Measurements from ENCODE around the gene SH3RF2.

Gene SH3RF2

GRCh38 chr5:145939540-145940065 lies 3.2 kb downstream of the SH3RF2 start:
- H3K4me3 ChIP-seq (ENCODE audit: low read depth, low read length, poor library complexity, severe bottlenecking), result no peak overlapping the region
- no peak overlapping the region for H3K9ac ChIP-seq (ENCODE audit: low read length)
- TF ChIP-seq EZH2 (IDR thresholded peaks at IDR 0.05; ENCODE audit: borderline replicate concordance, low read length) (no peak), CTCF (IDR thresholded peaks at IDR 0.05; ENCODE audit: low read length) (no peak)
- H3K9me2 ChIP-seq (ENCODE audit: low read depth, low read length), result no peaks in the 10 kb centered on the region
- no peaks in the 10 kb centered on the region for H3F3A ChIP-seq (ENCODE audit: insufficient read depth, low read length)
- no peaks in the 10 kb centered on the region for H3K36me3 ChIP-seq (ENCODE audit: insufficient read depth, low read length)
- H3K27me3 ChIP-seq (ENCODE audit: insufficient read depth, low read length), result no peaks in the 10 kb centered on the region
- H4K20me1 ChIP-seq (ENCODE audit: insufficient read depth, low read length), result no peaks in the 10 kb centered on the region
- no peak overlapping the region for H3K27ac ChIP-seq (ENCODE audit: low read depth, low read length, poor library complexity, severe bottlenecking)
- no peak overlapping the region for H2AFZ ChIP-seq (ENCODE audit: low read length)
- no peaks in the 10 kb centered on the region for H3K9me3 ChIP-seq (ENCODE audit: low read length)
- H3K79me2 ChIP-seq (ENCODE audit: insufficient read depth, low read length), result no peaks in the 10 kb centered on the region
- H3K4me2 ChIP-seq (ENCODE audit: low read length), result no peak overlapping the region
- no peaks in the 10 kb centered on the region for H3K4me1 ChIP-seq (ENCODE audit: insufficient read depth, low read length, severe bottlenecking)

- Histone ChIP-seq H3K36me3 (ENCODE audit: insufficient read depth, low read length) (no peaks in the 10 kb centered on the region), H3K4me2 (ENCODE audit: low read length) (no peak overlapping the region), H3K9ac (ENCODE audit: low read length) (no peak overlapping the region), H4K20me1 (ENCODE audit: insufficient read depth, low read length) (no peaks in the 10 kb centered on the region), H3K9me3 (ENCODE audit: low read length) (no peaks in the 10 kb centered on the region), H3F3A (ENCODE audit: insufficient read depth, low read length) (no peaks in the 10 kb centered on the region), H3K4me3 (ENCODE audit: low read depth, low read length, poor library complexity, severe bottlenecking) (no peak overlapping the region), H3K79me2 (ENCODE audit: insufficient read depth, low read length) (no peaks in the 10 kb centered on the region), H3K27ac (ENCODE audit: low read depth, low read length, poor library complexity, severe bottlenecking) (no peak overlapping the region), H3K27me3 (ENCODE audit: insufficient read depth, low read length) (no peaks in the 10 kb centered on the region), H2AFZ (ENCODE audit: low read length) (no peak overlapping the region), H3K9me2 (ENCODE audit: low read depth, low read length) (no peaks in the 10 kb centered on the region), H3K4me1 (ENCODE audit: insufficient read depth, low read length, severe bottlenecking) (no peaks in the 10 kb centered on the region)
- TF ChIP-seq CTCF (IDR thresholded peaks at IDR 0.05; ENCODE audit: low read length), result no peak
- no peak for TF ChIP-seq EZH2 (IDR thresholded peaks at IDR 0.05; ENCODE audit: borderline replicate concordance, low read length)
These were observed 4.7 kb downstream of the SH3RF2 start for GRCh38 chr5:145941096-145941447.

DNA sequence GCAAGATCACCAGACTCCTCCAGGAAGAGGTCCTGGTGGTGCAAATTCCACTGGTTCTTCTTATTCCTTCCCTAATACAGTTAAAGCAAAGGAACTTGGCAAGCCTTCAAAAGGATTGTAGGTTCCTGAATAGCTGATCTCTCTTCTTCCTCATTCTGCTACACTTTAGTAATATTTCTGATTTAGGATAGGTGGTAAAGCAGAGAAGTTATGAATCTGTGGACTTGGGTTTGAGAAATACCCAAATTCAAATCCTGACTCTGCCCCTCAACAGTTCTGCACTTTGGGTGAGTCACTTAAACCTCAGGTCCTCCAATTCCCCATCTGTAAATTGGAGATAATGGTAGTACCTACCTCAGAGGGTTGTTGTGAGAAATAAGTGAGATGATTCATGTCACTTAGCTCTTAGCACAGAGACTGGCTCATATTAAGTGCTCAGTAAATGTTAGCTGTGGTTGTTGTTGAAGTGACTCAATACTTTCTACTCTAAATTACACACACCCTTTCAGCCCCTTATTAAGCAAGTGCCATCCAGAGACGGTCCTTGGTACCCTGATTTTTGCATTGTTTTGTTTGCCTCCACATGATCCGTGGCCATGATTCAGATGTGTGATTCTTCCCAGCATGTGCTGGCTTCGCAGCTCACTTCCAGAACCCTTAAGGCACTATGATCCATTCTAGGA lies 5.2 kb downstream of the SH3RF2 start:
- Histone ChIP-seq H3K27me3 (ENCODE audit: insufficient read depth, low read length) (no peaks in the 10 kb centered on the region), H3K36me3 (ENCODE audit: insufficient read depth, low read length) (no peaks in the 10 kb centered on the region), H3F3A (ENCODE audit: insufficient read depth, low read length) (no peaks in the 10 kb centered on the region), H3K79me2 (ENCODE audit: insufficient read depth, low read length) (no peaks in the 10 kb centered on the region), H4K20me1 (ENCODE audit: insufficient read depth, low read length) (no peaks in the 10 kb centered on the region), H3K9me3 (ENCODE audit: low read length) (no peaks in the 10 kb centered on the region), H3K27ac (ENCODE audit: low read depth, low read length, poor library complexity, severe bottlenecking) (no peak overlapping the region), H3K9ac (ENCODE audit: low read length) (no peak overlapping the region), H3K4me1 (ENCODE audit: insufficient read depth, low read length, severe bottlenecking) (no peaks in the 10 kb centered on the region), H3K4me3 (ENCODE audit: low read depth, low read length, poor library complexity, severe bottlenecking) (no peak overlapping the region), H3K9me2 (ENCODE audit: low read depth, low read length) (no peaks in the 10 kb centered on the region), H3K4me2 (ENCODE audit: low read length) (no peak overlapping the region), H2AFZ (ENCODE audit: low read length) (no peak overlapping the region)
- TF ChIP-seq EZH2 (IDR thresholded peaks at IDR 0.05; ENCODE audit: borderline replicate concordance, low read length) (no peak), CTCF (IDR thresholded peaks at IDR 0.05; ENCODE audit: low read length) (no peak)

Data from OCI-LY1 (cell line).